HepG2 (cell line): ENCODE results near the gene BTN1A1. TPM values are rescaled to one million over a fixed set of nuclear protein-coding genes. Genes with fewer than 3 reads are reported as not detected.
A peak's percentile ranks its signal among the peaks of the same experiment; 100 is the strongest.

ENCODE experiments used
- BCL3 ChIP-seq: sonication (generic); formaldehyde crosslinking; IDR thresholded peaks from 2 replicates; pipeline ENCODE4 v1.5.1; 2020; ENCODE audit warnings: mild to moderate bottlenecking, missing genetic modification reagents, moderate library complexity
- CBX5 ChIP-seq: sonication (generic); formaldehyde crosslinking; IDR thresholded peaks from 2 replicates; pipeline ENCODE4 v1.4.0; 2020; ENCODE audit warnings: missing genetic modification reagents, borderline replicate concordance
- FOSL2 ChIP-seq: sonication (generic); formaldehyde crosslinking; IDR thresholded peaks from 2 replicates; pipeline ENCODE4 v1.4.0; 2020; ENCODE audit warnings: missing genetic modification reagents
- FOXA3 ChIP-seq: IDR thresholded peaks from 2 replicates; pipeline ENCODE4 v1.6.1; 2016; ENCODE audit warnings: missing genetic modification reagents, missing compliant biosample characterization
- FOXC1 ChIP-seq: sonication (generic); formaldehyde crosslinking; IDR thresholded peaks from 2 replicates; pipeline ENCODE4 v1.8.0; 2022; ENCODE audit warnings: mild to moderate bottlenecking, missing genetic modification reagents, borderline replicate concordance
- FOXO1 ChIP-seq: sonication (generic); formaldehyde crosslinking; IDR thresholded peaks from 2 replicates; pipeline ENCODE4 v1.4.0; 2020; ENCODE audit warnings: missing genetic modification reagents
- HOXA9 ChIP-seq: sonication (generic); formaldehyde crosslinking; IDR thresholded peaks from 2 replicates; pipeline ENCODE4 v1.8.1; 2022; ENCODE audit warnings: missing genetic modification reagents, mild to moderate bottlenecking, moderate library complexity, borderline replicate concordance
- MAX ChIP-seq: IDR thresholded peaks from 2 replicates; pipeline ENCODE4 v1.6.1; 2012; ENCODE audit warnings: inconsistent platforms
- MNT ChIP-seq: fragments of 450-650 bp; IDR thresholded peaks from 2 replicates; pipeline ENCODE4 v1.6.1; 2016
- MTF1 ChIP-seq: sonication (generic); formaldehyde crosslinking; IDR thresholded peaks from 2 replicates; pipeline ENCODE4 v1.5.0; 2020; ENCODE audit warnings: missing genetic modification reagents
- MYNN ChIP-seq: sonication (generic); formaldehyde crosslinking; IDR thresholded peaks from 2 replicates; pipeline ENCODE4 v1.4.0; 2020; ENCODE audit warnings: mild to moderate bottlenecking, low read depth, missing genetic modification reagents
- NFAT5 ChIP-seq: sonication (generic); formaldehyde crosslinking; IDR thresholded peaks from 2 replicates; pipeline ENCODE4 v1.4.0; 2020; ENCODE audit warnings: missing genetic modification reagents
- NFRKB ChIP-seq: fragments of 450-650 bp; IDR thresholded peaks from 2 replicates; pipeline ENCODE4 v1.6.1; 2017
- SNAI1 ChIP-seq: sonication (generic); formaldehyde crosslinking; IDR thresholded peaks from 2 replicates; pipeline ENCODE4 v1.5.0; 2020; ENCODE audit warnings: mild to moderate bottlenecking, missing genetic modification reagents, borderline replicate concordance
- SRSF9 ChIP-seq: fragments of 200-400 bp; formaldehyde crosslinking; IDR thresholded peaks from 2 replicates; pipeline ENCODE4 v1.6.1; 2018; ENCODE audit warnings: borderline replicate concordance, mild to moderate bottlenecking, low read depth, low read length; ENCODE audit not compliant: insufficient read depth, poor library complexity, severe bottlenecking
- SRY ChIP-seq: sonication (generic); formaldehyde crosslinking; IDR thresholded peaks from 2 replicates; pipeline ENCODE4 v1.8.0; 2022; ENCODE audit warnings: mild to moderate bottlenecking, missing genetic modification reagents
- ZNF3 ChIP-seq: IDR thresholded peaks from 2 replicates; pipeline ENCODE4 v1.7.0; 2017; ENCODE audit warnings: inconsistent platforms
- ZNF562 ChIP-seq: sonication (generic); formaldehyde crosslinking; IDR thresholded peaks from 2 replicates; pipeline ENCODE4 v1.8.0; 2022; ENCODE audit warnings: missing genetic modification reagents, borderline replicate concordance
- ZNF644 ChIP-seq: IDR thresholded peaks from 2 replicates; pipeline ENCODE4 v1.6.1; 2016; ENCODE audit warnings: low read depth
- polyA plus RNA-seq, 8 experiments: library from polyadenylated mRNA; depleted of rRNA in 3 of 8; stranded (reverse) in 7 of 8; unstranded in 1 of 8; fragments of >200 nt; fragmentation: Illumina TruSeq in 4 of 8; extraction: Trizol in 4 of 8; gene quantifications; 2 replicates each; pipeline versions ENCODE4 v1.2.1 to v1.2.3, GENCODE V29; 2011 to 2016; ENCODE audit warnings: low read depth in 4 of 8, missing spikeins in 1 of 8, mixed read lengths in 1 of 8; ENCODE audit not compliant: insufficient read depth in 1 of 8
- total RNA-seq, 5 experiments: library from RNA; depleted of rRNA; stranded (reverse); fragments of >200 nt; fragmentation: Illumina TruSeq; extraction: Trizol; gene quantifications; 2 replicates each; pipeline ENCODE4 v1.2.3, GENCODE V29; 2016; ENCODE audit warnings: low read depth in 1 of 5
- TF ChIP-seq, protein P1 (sequence below): IDR thresholded peaks from 2 replicates; pipeline ENCODE4 v1.6.1; 2016; ENCODE audit warnings: low read depth, control low read depth

BTN1A1 gene
- total and polyA plus RNA-seq, 2 of the 13 experiments (the other 11 are each of a cell fraction or from before 2014, with no cell fraction given), result 0.04 TPM; not detected in 1

DNA sequence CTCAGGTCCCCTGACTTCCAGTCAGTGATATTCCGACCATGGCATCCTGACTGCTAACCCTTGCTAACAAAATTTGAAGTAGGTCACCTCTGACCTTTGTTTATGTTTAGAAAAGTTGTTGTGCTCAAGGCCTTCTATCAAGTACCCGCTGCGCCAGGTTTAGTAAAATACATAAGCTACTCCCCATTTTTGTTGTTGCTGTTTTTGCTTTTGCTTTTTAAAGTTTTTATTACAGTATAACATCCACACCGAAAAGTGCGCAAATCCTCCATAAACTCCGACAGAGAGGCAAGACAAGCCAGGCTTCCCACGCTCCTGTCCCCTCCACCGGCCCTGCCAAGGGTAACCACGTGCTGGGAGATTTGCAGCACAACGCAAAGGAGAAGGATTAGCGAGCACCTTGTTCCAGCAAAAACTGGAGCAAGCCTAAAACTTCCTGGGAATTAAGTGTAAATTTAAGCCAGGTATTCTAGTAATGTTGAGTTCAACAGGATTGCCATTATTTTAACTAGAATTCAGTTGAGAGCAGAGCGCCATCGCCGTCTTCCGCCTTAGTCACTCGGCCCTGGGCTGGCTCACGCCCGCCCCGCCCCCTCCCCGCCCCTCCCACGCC, 20.2 kb downstream of the BTN1A1 start (continued):
- TF ChIP-seq NFAT5 (CRISPR knock-in tag) (0 out of 2 replicates have a peak, but pooled peaks have one; percentile 57), MTF1 (no peak), ZNF562 (peak; percentile 58; the same call in 1 of the 2 replicates), FOSL2 (no peak; the same call in none of the 2 replicates), SRSF9 (no peak), ZNF644 (CRISPR knock-in tag) (no peak), HOXA9 (0 out of 2 replicates have a peak, but pooled peaks have one; percentile 42), SRY (CRISPR knock-in tag) (0 out of 2 replicates have a peak, but pooled peaks have one; percentile 65), FOXO1 (no peak), BCL3 (CRISPR knock-in tag) (peak; percentile 61; the same call in 1 of the 2 replicates), SNAI1 (CRISPR knock-in tag) (0 out of 2 replicates have a peak, but pooled peaks have one; percentile 35), ZNF3 (peak; percentile 80), MNT (peak; percentile 53; the same call in 1 of the 2 replicates), CBX5 (CRISPR knock-in tag) (peak; percentile 35; the same call in 1 of the 2 replicates), MYNN (CRISPR knock-in tag) (no peak), FOXC1 (peak; percentile 76; the same call in 1 of the 2 replicates), FOXA3 (CRISPR knock-in tag) (0 out of 2 replicates have a peak, but pooled peaks have one; percentile 28), NFRKB (no peak), MAX (peak; percentile 99)
- TF ChIP-seq, protein P1, sequence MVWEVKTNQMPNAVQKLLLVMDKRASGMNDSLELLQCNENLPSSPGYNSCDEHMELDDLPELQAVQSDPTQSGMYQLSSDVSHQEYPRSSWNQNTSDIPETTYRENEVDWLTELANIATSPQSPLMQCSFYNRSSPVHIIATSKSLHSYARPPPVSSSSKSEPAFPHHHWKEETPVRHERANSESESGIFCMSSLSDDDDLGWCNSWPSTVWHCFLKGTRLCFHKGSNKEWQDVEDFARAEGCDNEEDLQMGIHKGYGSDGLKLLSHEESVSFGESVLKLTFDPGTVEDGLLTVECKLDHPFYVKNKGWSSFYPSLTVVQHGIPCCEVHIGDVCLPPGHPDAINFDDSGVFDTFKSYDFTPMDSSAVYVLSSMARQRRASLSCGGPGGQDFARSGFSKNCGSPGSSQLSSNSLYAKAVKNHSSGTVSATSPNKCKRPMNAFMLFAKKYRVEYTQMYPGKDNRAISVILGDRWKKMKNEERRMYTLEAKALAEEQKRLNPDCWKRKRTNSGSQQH (CRISPR knock-in tag), result no peak
